ENCODE results near the gene LIMK2.

The LIMK2 gene

DNA sequence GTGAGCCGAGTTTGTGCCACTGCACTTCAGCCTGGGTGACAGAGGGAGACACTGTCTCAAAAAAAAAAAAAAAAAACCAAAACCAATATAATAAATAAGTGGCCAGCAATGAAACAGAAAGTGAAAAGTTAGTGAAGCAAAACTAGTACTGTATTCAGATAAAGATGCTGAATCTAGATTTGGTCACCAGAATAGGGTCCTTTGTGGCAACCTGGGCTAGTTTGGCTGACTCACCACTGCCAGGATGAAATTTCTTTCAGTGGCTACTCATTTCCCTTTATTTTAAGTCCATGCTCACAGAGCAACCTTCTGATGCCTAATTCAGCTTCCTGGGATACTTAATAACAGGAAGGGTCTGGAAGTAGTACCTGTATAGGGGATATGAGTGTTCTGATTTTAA lies 26.0 kb downstream of the LIMK2 start:
- no peak overlapping the region for H3K4me3 ChIP-seq (replicated peaks; ENCODE audit: low read depth, low read length)
- DNase-seq (ENCODE audit: extremely low read depth, low read depth) = no peak
- TF ChIP-seq, protein P1, sequence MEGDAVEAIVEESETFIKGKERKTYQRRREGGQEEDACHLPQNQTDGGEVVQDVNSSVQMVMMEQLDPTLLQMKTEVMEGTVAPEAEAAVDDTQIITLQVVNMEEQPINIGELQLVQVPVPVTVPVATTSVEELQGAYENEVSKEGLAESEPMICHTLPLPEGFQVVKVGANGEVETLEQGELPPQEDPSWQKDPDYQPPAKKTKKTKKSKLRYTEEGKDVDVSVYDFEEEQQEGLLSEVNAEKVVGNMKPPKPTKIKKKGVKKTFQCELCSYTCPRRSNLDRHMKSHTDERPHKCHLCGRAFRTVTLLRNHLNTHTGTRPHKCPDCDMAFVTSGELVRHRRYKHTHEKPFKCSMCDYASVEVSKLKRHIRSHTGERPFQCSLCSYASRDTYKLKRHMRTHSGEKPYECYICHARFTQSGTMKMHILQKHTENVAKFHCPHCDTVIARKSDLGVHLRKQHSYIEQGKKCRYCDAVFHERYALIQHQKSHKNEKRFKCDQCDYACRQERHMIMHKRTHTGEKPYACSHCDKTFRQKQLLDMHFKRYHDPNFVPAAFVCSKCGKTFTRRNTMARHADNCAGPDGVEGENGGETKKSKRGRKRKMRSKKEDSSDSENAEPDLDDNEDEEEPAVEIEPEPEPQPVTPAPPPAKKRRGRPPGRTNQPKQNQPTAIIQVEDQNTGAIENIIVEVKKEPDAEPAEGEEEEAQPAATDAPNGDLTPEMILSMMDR (IDR thresholded peaks at IDR 0.05; ENCODE audit: low read depth, low read length, missing control alignments) = no peak

DNA sequence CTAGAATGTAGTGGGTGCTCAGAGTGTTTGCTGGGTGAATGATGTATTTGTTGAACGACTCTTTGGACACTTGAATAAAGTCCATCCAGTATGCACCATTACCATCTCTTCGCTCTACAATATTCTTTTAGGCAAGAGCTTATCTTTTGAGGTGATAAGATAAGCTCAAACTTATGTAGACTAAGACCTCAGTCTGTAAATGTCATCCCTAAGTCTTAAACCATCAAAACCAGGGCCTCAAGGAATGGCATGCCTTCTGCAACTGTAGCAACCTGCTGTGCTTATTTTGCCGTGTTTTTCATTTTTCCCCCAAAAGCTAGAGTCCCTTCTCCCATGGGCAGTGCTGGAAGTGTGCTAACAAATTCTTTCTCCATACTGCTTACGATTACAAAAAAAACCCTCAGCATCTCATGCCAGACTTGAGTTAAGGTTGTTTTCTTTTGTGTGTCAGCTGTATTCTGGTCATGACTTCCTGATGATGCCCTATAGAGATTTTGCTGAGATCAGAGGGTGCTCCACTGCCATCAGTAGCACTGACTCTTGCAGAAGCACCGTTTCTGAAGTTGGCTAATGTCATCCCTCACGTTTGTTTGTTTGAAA lies 27.8 kb downstream of the LIMK2 start:
- TF ChIP-seq, protein P1 (IDR thresholded peaks at IDR 0.05; ENCODE audit: low read depth, low read length, missing control alignments) = no peak
- DNase-seq (ENCODE audit: extremely low read depth, low read depth) = no peak

DNA sequence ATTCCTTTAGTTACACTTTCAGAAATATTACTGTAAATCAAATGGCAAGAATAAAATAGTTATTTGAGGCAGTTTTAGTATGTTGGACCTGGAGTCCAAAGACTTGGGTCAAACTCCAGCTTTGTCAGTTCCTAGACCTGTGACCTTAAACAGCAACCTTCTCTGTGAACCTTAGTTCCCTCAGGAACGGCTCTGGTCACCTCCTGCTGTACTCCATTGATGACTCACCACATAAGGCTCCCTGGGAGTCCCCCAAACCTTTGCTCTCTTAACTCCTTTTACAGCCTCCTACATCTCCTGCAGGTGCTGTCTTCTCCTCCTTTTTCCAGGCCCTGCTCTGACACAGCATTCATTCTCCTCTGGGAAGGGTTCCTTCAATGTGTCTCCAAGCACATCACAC lies 29.1 kb downstream of the LIMK2 start:
- no peak overlapping the region for H3K4me3 ChIP-seq (replicated peaks; ENCODE audit: low read depth, low read length)
- TF ChIP-seq, protein P1 (IDR thresholded peaks at IDR 0.05; ENCODE audit: low read depth, low read length, missing control alignments) = no peak
- no peak for DNase-seq (ENCODE audit: extremely low read depth, low read depth)

More for the DNA sequence above, 27.8 kb downstream of the LIMK2 start:
- no peak overlapping the region for H3K4me3 ChIP-seq (replicated peaks; ENCODE audit: low read depth, low read length)

DNA sequence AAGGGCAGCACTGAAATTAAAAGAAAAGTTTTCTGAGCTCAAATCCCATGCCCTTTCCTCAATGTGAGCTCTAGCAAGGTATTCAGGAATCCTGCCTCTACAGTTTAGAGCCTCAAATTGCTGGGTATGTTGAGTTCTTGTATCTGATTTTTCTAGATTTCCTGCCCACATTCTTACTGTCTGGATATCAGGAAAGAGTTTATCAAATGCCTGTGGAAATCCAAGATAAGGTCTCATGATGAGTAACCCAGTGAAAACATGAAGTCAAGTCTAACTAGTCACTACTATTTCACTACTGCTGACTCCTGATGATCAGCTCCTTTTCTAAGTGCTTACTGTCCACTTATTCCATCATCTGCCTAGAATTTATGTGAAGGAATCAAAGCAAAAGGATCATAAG lies 29.8 kb downstream of the LIMK2 start:
- TF ChIP-seq, protein P1 (IDR thresholded peaks at IDR 0.05; ENCODE audit: low read depth, low read length, missing control alignments) = no peak
- DNase-seq (ENCODE audit: extremely low read depth, low read depth) = no peak
- H3K4me3 ChIP-seq (replicated peaks; ENCODE audit: low read depth, low read length) = no peak overlapping the region

DNA sequence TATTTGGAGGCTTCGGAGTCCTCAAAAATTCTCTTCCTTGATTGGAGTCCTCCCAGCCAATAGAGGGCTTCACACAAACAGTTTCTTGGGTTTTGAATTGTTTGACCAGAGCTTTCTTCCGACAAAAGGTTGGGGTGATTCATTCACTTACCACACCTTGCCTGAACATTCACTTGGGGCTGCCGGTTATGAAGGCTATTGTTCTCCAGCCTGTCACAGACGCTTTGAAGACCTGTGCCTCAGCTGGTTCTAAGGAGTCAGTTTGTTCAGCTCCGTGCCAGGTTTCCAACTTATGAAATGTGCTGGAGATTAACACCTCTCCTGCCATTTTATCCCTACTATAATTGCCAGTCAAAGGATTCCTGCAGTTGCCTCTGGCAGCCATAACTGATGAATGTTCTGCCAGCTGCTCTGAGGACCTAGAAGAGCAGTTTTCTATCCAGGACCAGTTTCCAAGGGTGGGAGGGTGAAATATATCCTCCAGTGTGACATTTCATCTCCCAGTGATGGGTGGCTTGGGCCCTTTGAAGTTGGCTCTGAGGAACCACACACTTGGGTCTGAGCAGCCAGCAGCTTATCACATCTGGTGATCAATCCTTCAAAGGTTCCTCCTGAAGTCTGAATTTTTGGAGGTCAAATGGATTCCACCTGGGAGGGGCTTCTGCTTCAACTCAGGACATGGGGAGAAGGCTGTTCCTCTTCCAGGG lies 31.4 kb downstream of the LIMK2 start:
- H3K4me3 ChIP-seq (replicated peaks; ENCODE audit: low read depth, low read length) = no peak overlapping the region
- TF ChIP-seq, protein P1 (IDR thresholded peaks at IDR 0.05; ENCODE audit: low read depth, low read length, missing control alignments) = no peak
- DNase-seq (ENCODE audit: extremely low read depth, low read depth) = no peak

DNA sequence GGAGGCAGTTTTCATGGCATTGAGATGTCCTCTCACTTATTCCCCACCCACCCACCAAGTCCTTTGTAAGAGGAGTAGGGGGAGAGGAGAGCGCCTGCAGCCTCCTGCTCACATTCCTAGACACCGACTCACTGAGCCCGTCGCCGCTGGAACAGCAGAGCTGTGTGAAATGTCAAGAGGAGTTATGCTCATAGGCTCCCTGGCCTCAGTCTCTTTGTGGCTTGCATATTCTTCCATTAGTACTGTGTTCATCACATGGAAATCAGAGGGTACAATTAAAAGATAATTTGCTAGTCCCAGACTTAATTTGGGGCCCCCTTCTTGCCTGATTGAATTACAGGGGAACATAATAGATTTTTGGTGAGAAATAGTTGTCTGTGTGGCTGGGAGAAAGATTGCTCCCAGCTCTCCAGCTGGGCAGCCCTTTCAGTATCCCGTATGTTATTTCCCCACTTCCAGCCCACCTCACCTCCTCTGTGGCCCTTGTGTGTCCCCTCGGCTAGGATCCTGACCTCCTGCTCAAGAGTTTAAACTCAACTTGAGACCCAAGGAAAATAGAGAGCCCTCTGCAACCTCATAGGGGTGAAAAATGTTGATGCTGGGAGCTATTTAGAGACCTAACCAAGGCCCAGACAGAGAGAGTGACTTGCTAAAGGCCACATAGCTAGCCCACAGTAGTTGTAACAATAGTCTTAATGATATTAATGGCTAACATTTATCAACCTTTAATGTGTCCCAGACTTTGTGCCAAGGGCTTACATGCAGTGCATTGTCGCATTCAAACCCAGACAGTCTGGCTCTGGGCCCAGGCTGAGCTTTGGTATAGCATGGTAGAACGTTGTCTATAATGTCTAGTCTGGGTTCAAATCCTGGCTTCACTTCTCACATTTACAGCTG lies 32.2 kb downstream of the LIMK2 start:
- DNase-seq (ENCODE audit: extremely low read depth, low read depth) = no peak
- H3K4me3 ChIP-seq (replicated peaks; ENCODE audit: low read depth, low read length) = no peak overlapping the region
- TF ChIP-seq, protein P1 (IDR thresholded peaks at IDR 0.05; ENCODE audit: low read depth, low read length, missing control alignments) = no peak

All from HFF-Myc (cell line).